ENCODE results near the gene MAP2K5.

DNA sequence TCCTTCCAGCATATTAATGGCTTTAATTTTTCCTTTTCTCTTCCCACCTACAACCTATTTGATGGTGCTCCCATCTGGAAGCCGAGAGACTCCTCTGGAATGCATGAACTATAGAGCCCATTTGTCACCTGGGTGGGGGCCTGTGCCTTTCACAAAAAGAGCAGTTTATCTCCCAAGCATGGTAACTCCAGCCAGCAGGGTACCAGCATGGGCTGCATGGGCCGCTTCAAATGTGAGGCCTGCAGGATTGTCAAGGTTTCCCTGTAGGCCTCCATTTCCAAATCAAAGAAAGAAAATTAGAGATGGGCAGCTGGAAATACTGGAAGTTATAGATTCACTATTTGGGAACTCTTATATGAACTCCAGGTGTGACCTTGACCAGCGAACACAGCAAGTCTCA, 232.1 kb downstream of the MAP2K5 start:
- TF ChIP-seq POLR2A (IDR thresholded peaks at IDR 0.05; ENCODE audit: extremely low read depth, insufficient read length) (no peak), MAX (IDR thresholded peaks at IDR 0.05; ENCODE audit: low read depth, low read length) (no peak), MYC (IDR thresholded peaks at IDR 0.05; ENCODE audit: low read depth, low read length) (no peak)
- TF ChIP-seq, protein P1, sequence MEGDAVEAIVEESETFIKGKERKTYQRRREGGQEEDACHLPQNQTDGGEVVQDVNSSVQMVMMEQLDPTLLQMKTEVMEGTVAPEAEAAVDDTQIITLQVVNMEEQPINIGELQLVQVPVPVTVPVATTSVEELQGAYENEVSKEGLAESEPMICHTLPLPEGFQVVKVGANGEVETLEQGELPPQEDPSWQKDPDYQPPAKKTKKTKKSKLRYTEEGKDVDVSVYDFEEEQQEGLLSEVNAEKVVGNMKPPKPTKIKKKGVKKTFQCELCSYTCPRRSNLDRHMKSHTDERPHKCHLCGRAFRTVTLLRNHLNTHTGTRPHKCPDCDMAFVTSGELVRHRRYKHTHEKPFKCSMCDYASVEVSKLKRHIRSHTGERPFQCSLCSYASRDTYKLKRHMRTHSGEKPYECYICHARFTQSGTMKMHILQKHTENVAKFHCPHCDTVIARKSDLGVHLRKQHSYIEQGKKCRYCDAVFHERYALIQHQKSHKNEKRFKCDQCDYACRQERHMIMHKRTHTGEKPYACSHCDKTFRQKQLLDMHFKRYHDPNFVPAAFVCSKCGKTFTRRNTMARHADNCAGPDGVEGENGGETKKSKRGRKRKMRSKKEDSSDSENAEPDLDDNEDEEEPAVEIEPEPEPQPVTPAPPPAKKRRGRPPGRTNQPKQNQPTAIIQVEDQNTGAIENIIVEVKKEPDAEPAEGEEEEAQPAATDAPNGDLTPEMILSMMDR (IDR thresholded peaks at IDR 0.05; ENCODE audit: low read depth, low read length) = no peak
